ENCODE data around the gene ADH4.
"Not testable (repeated sequence)": the region's sequence is repeated elsewhere in the genome, so short reads cannot be mapped to it uniquely, and the experiment has no call there.

The ADH4 gene

DNA sequence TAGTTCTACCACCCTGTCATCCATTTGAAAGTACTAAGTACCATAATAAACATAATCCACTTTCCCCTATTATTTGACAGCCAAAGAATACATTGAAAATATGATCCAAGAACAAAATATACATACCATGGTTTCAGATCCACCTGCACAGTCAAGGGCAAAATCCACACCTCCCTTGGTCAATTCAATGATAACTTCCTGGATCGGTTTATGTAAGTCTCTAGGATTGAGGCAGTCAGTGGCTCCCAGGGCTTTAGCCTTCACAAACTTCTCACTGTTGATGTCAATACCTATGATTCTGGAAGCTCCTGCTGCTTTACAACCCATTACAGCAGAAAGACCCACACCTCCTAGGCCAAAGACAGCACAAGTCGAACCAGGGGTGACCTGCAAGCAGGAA, 12.7 kb downstream of the ADH4 start:
- no peak for DNase-seq

- no peak for DNase-seq
Observed at GRCh38 chr4:99126376-99126775, 17.7 kb downstream of the ADH4 start.

DNA sequence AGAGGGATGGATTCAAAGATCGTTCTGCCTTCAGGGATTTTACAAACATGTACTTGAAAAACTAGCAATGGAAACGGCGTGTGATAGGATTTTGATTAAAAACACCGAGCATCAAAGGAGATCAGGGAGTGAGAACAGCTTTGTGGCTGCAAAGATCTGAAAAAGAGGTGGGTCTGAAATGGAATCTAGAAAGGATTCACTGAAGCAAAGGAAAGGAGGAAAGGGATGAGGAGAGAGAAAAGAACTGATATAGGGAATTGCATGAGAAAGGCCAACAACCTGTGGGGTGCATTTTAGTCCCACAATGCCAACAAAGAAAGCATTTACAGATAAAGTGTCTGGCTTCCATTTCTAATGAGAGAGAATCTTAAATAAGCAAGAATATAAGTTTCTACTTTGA, 23.1 kb downstream of the ADH4 start:
- DNase-seq, result no peak

- DNase-seq, result no peak
Observed at GRCh38 chr4:99120501-99120900, 23.6 kb downstream of the ADH4 start.

DNA sequence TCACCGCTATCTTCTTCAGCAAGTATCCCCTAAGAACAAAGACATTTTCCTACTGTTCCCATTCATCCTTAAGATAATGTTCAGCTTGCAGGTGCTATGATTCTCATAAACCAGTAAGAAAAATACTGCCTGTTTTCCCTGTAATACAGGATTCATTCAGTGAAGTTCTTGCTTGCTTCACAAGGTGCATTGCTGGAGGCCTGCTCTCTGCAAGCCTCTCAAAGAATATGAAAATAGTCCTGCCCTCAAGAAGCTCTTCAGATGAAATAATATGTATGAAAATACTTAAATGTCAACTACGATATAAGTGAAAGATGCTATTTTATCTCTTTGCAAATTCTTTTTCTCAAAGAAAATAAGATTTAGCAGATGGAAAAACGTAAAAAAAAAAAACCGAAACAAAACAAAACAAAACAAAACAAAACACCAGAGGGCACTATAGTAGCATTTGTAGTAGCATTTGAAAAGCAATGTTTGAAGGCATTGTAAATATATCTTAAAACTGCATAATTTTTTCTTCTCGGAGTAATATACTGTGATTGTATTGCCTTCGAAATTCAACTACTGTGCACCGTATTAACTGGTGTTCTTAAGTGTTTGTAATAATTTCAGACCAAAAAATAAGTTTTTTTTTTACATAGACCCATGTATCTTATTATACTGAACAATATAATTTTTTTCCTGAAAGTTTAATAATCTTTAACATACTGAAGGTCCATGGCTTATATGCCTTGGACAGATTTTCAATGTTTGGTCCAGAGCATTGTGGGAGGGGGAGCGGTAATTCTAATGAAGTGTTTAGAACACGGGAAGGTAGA, 26.0 kb downstream of the ADH4 start:
- peak; percentile 27 for DNase-seq

DNA sequence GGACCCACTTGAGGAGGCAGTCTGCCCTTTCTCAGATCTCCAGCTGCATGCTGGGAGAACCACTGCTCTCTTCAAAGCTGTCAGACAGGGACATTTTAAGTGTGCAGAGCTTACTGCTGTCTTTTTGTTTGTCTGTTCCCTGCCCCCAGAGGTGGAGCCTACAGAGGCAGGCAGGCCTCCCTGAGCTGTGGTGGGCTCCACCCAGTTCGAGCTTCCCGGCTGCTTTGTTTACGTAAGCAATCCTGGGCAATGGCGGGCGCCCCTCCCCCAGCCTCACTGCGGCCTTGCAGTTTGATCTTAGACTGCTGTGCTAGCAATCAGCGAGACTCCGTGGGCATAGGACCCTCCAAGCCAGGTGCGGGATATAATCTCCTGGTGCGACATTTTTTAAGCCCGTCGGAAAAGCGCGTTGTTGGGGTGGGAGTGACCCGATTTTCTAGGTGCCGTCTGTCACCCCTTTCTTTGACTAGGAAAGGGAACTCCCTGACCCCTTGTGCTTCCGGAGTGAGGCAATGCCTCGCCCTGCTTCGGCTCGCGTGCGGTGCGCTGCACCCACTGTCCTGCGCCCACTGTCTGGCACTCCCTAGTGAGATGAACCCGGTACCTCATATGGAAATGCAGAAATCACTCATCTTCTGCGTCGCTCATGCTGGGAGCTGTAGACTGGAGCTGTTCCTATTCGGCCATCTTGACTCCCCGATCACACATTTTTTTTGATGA, 26.8 kb downstream of the ADH4 start:
- DNase-seq, result not testable (repeated sequence)

DNA sequence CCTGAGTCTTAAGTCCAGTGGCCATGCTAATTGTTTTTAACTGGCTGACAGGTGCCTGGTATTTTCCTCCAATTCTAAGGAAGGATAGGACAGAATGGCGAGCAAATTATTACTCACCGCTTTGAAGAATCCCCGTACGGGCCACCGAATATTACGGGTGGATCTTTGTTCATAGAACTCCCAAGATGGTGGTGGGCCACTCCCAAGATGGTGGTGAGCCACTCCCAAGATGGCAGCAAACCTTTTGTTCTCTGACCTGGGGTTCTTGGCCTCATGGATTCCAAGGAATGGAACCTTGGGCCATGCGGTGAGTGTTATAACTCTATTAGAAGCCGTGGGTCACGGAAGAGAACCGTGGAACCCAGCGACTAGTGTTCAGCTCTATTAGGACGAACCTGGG, 34.8 kb downstream of the ADH4 start:
- not testable (repeated sequence) for DNase-seq

DNA sequence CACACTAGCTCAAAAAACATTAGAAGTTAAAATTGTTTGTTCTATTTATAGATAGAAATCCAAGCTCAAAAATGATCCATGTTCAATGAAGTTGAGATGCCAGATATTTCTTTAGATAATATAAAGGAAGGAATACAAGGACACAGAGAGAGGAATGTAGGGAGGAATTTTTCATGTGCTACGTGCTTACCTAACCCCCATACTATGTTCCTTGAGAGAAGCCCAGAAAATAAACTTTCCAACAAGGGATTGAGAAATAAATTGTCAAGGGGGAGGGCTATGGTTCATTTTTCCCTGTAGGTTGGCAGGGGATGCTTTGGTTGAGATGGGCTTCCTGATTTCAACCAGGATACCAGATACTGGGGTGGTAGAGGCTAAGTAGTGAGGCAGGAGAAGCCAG, 39.9 kb downstream of the ADH4 start:
- DNase-seq, result no peak

DNA sequence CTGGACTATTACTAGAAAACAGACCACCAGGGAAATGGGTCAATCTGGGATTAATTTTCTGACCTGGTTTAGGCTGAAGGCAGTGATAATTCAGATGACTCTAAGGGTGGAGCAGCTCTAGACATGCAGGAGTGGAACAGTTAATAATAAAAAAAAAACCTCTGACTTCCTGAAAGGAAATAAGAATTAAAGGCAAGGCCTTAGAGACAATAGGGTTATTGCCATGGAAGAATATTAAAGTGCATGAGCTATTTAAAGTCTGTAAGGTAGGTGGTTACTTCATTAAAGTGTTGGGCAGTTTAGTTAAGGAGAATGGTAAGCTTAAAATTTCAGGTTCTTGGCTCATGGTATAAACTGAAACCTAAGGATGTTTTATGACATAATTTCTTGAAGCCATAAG, 40.9 kb downstream of the ADH4 start:
- DNase-seq, result no peak

- DNase-seq, result no peak
Observed at GRCh38 chr4:99102634-99103033, 41.5 kb downstream of the ADH4 start.

DNA sequence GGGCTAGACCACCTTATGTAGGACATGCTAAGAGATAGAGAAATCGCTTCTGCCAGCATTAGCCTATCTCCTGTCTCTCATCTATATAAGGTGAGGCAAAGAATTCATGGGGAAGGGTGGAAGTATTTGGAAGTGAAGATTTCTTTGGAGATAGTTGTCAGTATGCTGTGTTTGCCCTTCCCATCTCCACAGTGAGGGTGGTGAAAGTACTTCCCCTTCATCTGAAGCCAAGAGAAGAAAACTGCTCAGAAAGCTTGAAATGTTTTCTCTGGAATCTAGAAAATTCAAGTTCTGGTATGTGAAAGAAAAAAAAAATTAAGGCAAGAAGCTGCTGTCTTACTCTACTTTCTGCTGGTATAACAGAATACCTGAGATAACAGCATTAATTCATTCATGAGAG, 43.2 kb downstream of the ADH4 start:
- DNase-seq, result no peak

DNA sequence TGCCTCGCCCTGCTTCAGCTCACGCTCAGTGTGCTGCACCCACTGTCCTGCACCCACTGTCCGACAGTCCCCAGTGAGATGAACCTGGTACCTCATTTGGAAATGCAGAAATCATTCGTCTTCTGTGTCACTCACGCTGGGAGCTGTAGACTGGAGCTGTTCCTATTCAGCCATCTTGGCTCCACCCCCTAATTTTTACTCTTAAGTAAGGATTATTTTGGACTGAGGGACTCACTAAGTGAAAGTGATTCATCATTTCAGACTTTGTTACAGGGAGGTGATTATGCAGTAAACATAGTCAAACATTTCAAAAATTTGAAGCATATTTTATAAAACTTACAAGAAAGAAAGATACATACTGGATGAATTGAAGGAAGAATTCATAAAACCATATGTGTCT, 44.3 kb downstream of the ADH4 start:
- DNase-seq, result not testable (repeated sequence)

DNA sequence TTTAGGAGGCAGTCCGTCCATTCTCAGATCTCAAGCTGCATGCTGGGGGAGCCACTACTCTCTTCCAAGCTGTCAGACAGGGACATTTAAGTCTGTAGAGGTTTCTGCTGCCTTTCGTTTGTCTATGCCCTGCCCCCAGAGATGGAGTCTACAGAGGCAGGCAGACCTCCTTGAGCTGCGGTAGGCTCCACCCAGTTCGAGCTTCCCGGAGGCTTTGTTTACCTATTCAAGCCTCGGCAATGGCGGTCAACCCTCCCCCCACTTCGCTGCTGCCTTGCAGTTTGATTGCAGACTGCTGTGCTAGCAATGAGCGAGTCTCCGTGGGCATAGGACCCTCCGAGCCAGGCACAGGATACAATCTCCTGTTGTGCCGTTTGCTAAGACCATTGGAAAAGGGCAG, 44.8 kb downstream of the ADH4 start:
- DNase-seq, result no peak

- not testable (repeated sequence) for DNase-seq
Observed at GRCh38 chr4:99091841-99092240, 52.3 kb downstream of the ADH4 start.

GRCh38 chr4:99091216-99091575, 52.9 kb downstream of the ADH4 start:
- no peak for DNase-seq

DNA sequence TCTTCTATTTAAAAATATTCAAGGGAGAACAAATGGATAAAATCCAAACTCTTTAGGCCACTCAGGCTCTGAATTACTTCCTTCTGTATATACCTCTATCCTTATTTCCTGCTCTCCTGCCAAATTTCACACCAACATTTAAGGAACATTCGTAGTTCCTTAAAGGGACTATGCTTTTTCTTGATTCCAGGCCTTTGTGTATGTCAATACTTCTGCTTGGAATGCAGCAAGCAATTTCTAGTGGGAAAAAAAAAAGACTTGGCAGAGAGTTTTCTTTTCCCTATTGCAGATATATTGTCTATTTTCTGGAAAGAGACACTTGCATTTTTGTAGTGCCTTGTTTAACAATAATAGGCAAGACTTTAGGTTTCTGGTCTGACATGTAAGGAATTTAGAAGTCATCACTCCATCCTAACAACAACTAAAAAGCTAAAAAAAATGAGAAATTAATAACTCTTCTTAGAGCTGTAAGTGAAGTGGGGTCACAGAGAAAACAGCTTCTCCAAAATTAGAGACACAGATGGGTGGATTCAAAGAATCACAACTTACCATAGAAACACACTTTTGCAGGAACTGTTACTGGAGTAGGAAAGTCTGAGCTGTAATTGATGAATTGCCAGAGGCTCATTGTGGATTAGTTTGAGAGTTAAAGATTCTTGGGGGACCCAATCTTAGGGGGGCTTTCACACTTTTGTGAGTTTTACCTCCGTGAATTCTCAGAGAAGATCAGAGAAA, 53.4 kb downstream of the ADH4 start:
- DNase-seq, result no peak

DNA sequence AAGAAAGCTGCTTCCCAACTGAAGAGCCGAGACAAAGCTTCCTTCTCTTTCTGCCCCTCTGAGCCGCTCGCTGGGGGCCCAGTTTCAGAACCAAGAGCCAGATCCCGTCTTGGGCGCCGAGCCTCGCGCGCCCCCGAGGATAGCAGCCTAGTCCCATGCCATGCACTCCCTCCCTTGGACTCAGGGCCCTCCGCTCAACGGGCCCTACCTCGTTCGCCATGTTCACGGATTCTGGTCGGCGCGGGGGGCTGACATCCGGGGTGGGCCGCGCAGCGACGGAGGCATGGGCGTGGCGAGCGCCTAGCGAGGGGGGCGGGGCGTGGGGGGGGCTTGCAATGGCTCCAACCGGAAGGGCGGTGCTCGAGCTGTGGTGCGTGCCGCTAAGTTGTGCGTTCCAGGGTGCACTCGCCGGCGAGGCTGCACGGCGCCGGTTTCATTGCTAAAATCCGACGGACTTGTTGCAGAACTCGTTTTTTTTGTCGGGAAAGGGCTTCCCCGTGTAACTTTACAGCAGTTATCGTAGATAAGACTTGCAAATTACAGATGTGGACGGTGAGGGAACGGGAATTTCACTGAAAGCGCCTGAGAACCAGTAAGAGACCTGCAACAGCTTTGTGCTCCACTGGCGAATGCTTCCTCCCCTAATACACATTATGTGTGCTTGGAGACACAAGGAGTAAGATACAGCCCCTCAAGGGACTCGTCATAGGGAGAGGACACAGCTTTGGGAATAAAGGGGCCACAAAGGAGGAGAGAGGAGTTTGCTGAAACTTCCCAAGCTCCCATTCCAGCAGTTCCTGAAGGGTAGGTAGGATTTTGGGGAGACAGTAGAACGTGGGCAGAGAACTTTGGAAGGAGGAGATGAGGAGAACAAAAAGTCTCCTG, 55.4 kb downstream of the ADH4 start, which contains the start of gene ADH5:
Gene ADH5, minus strand, starts transcription at position 308 of the 885 bp plus-strand sequence. Its CDS starts 88 bp downstream, at position 220.
- peak; percentile 91 for DNase-seq

DNA sequence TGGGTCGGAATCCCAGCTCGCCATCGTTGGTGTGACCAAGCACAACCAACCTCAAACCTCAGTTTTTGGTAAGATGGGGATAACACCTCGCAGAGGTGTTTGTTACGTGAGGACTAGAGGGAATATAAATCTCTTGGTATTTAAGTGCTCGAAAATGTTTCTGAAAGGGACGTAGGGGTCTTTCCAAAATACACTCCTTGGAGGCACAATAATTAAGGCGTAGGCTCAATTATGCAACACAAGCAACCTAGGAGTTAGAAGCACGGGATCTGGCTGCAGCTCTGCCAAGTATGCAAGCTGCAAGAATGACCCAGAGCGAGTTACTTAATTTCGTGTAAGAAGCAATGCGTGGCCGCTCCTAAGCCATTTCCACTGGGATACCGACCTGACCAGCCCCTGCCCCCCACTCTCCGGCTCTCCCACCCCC, 56.1 kb downstream of the ADH4 start:
- peak; percentile 49 for DNase-seq

DNA sequence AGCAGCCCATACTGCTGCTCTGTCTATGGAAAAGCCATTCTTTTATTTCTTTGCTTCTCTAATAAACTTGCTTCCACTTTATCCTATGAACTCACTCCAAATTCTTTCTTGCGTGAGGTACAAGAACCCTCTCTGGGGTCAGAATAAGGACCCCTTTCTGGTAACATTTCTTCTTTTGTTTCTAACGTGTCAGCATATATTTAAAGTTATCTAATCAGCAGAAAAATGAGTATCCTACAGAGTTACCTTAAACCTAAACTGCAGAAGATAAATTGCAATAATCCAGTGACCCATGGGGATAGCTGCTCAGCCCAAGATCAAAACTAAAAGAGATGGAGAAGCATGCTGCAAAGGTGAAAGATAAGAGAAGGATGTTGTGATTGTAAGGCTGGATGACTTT, 59.5 kb downstream of the ADH4 start:
- no peak for DNase-seq

- DNase-seq, result no peak
Observed at GRCh38 chr4:99082192-99082591, 61.9 kb downstream of the ADH4 start.

GRCh38 chr4:99080869-99081268, 63.2 kb downstream of the ADH4 start:
- DNase-seq, result not testable (repeated sequence)

- no peak for DNase-seq
Observed at GRCh38 chr4:99079625-99080295, 64.3 kb downstream of the ADH4 start.
